HepG2 (cell line): ENCODE data around the gene RNASE8. TPM values are rescaled to one million over a fixed set of nuclear protein-coding genes. Genes with fewer than 3 reads are reported as not detected.

Experiments used
- BORCS8-MEF2B ChIP-seq: sonication (generic); formaldehyde crosslinking; IDR thresholded peaks from 2 replicates; pipeline ENCODE4 v1.8.0; 2022; ENCODE audit warnings: mild to moderate bottlenecking, missing genetic modification reagents
- CBX5 ChIP-seq: sonication (generic); formaldehyde crosslinking; IDR thresholded peaks from 2 replicates; pipeline ENCODE4 v1.4.0; 2020; ENCODE audit warnings: missing genetic modification reagents, borderline replicate concordance
- CHD4 ChIP-seq: fragments of 200-600 bp; sonication (generic); IDR thresholded peaks from 2 replicates; pipeline ENCODE4 v1.7.0; 2017; ENCODE audit warnings: mild to moderate bottlenecking, low read length, borderline replicate concordance
- HNF4G ChIP-seq, 2 experiments: sonication (generic) in 1 of 2; formaldehyde crosslinking in 1 of 2; IDR thresholded peaks; 2 replicates each; pipeline versions ENCODE4 v1.4.0 to v1.6.1; 2011 to 2020; ENCODE audit warnings: borderline replicate concordance in 2 of 2, low read depth in 2 of 2, mild to moderate bottlenecking in 2 of 2, low read length in 1 of 2, missing genetic modification reagents in 1 of 2, moderate library complexity in 1 of 2
- NFKBIZ ChIP-seq: IDR thresholded peaks from 2 replicates; pipeline ENCODE4 v1.6.1; 2018; ENCODE audit warnings: missing genetic modification reagents, missing compliant biosample characterization
- REST ChIP-seq, 2 experiments: IDR thresholded peaks; 2 replicates each; pipeline ENCODE4 v1.6.1; 2011 to 2012; ENCODE audit warnings: low read length in 2 of 2, borderline replicate concordance in 1 of 2, low read depth in 1 of 2, mild to moderate bottlenecking in 1 of 2, moderate library complexity in 1 of 2
- ZKSCAN1 ChIP-seq: fragments of 150-350 bp; IDR thresholded peaks from 2 replicates; pipeline ENCODE4 v1.6.1; 2014; ENCODE audit warnings: low read length
- ZNF160 ChIP-seq: sonication (generic); formaldehyde crosslinking; IDR thresholded peaks from 2 replicates; pipeline ENCODE4 v1.8.0; 2022; ENCODE audit warnings: mild to moderate bottlenecking, inconsistent platforms, missing genetic modification reagents
- ZNF329 ChIP-seq: sonication (generic); formaldehyde crosslinking; IDR thresholded peaks from 2 replicates; pipeline ENCODE4 v1.9.0; 2021; ENCODE audit warnings: low read depth, mild to moderate bottlenecking, missing genetic modification reagents
- ZNF383 ChIP-seq: sonication (generic); formaldehyde crosslinking; IDR thresholded peaks from 2 replicates; pipeline ENCODE4 v1.4.0; 2020; ENCODE audit warnings: missing genetic modification reagents, mild to moderate bottlenecking, borderline replicate concordance
- ZNF549 ChIP-seq: sonication (generic); formaldehyde crosslinking; IDR thresholded peaks from 2 replicates; pipeline ENCODE4 v1.5.0; 2020; ENCODE audit warnings: missing genetic modification reagents
- ZNF569 ChIP-seq: sonication (generic); formaldehyde crosslinking; IDR thresholded peaks from 2 replicates; pipeline ENCODE4 v1.5.0; 2020; ENCODE audit warnings: mild to moderate bottlenecking, missing genetic modification reagents, moderate library complexity, borderline replicate concordance
- ZNF644 ChIP-seq: IDR thresholded peaks from 2 replicates; pipeline ENCODE4 v1.6.1; 2016; ENCODE audit warnings: low read depth
- ZNF720 ChIP-seq: sonication (generic); formaldehyde crosslinking; IDR thresholded peaks from 2 replicates; pipeline ENCODE4 v1.4.0; 2020; ENCODE audit warnings: missing genetic modification reagents
- ZNF768 ChIP-seq: sonication (generic); formaldehyde crosslinking; IDR thresholded peaks from 2 replicates; pipeline ENCODE4 v1.4.0; 2020; ENCODE audit warnings: missing genetic modification reagents
- ZSCAN25 ChIP-seq: sonication (generic); formaldehyde crosslinking; IDR thresholded peaks from 2 replicates; pipeline ENCODE4 v1.8.0; 2022; ENCODE audit warnings: mild to moderate bottlenecking, missing genetic modification reagents
- polyA plus RNA-seq, 8 experiments: library from polyadenylated mRNA; depleted of rRNA in 3 of 8; stranded (reverse) in 7 of 8; unstranded in 1 of 8; fragments of >200 nt; fragmentation: Illumina TruSeq in 4 of 8; extraction: Trizol in 4 of 8; gene quantifications; 2 replicates each; pipeline versions ENCODE4 v1.2.1 to v1.2.3, GENCODE V29; 2011 to 2016; ENCODE audit warnings: low read depth in 4 of 8, missing spikeins in 1 of 8, mixed read lengths in 1 of 8; ENCODE audit not compliant: insufficient read depth in 1 of 8
- total RNA-seq, 5 experiments: library from RNA; depleted of rRNA; stranded (reverse); fragments of >200 nt; fragmentation: Illumina TruSeq; extraction: Trizol; gene quantifications; 2 replicates each; pipeline ENCODE4 v1.2.3, GENCODE V29; 2016; ENCODE audit warnings: low read depth in 1 of 5
- TF ChIP-seq, protein P1 (sequence below): sonication (generic); formaldehyde crosslinking; IDR thresholded peaks from 2 replicates; pipeline ENCODE4 v1.4.0; 2020; ENCODE audit warnings: mild to moderate bottlenecking, missing genetic modification reagents

RNASE8 gene
- total and polyA plus RNA-seq, 2 of the 13 experiments (the other 11 are each of a cell fraction or from before 2014, with no cell fraction given), result not detected

DNA sequence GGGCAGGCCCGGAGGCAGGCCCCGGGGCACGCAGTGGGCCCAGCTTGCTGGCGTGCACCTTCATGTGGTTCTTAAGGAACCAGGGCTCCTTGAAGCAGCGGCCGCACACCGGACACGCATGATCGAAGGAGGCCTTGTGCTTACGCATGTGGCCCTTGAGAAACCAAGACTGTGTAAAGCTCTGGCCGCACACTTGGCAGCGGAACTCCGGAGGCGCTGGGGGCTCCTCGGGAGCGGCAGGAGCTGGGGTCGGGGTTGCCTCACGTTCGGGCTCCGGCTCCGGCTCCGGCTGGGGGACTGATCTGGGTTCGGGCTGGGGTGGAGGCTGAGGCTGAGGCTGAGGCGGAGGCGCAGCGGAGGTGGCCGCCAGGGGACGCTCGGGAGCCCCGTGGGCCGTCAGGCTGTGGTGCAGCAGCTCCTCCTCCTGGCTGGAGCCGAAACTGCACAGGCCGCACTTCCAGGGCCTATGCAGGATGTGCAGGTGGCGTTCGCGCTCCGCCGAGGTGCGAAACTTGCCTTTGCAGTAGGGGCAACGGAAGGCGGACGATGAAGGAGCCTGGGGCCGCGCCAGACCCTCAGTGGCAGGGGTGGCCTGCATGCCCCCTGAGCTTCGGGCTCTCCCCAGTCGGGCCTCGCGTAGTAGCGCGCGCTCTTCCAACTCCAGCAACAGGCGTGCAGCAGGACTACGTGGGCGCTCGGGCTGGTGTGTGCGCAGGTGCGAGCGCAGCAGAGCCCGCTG is 34.8 kb downstream of the RNASE8 start (continued):
- TF ChIP-seq ZKSCAN1, result peak; percentile 54; the same call in 1 of the 2 replicates
- no peak for TF ChIP-seq ZNF644 (CRISPR knock-in tag)
- TF ChIP-seq ZNF720 (CRISPR knock-in tag), result no peak
- TF ChIP-seq CHD4, result no peak
- TF ChIP-seq ZNF329 (CRISPR knock-in tag), result 0 out of 2 replicates have a peak, but pooled peaks have one; percentile 80
- peak; percentile 92; the same call in 1 of the 2 replicates for TF ChIP-seq CBX5 (CRISPR knock-in tag)
- TF ChIP-seq ZNF160 (CRISPR knock-in tag), result peak; percentile 72; the same call in 1 of the 2 replicates
- TF ChIP-seq ZNF549, result no peak
- 0 out of 2 replicates have a peak, but pooled peaks have one; percentile 47 for TF ChIP-seq NFKBIZ (CRISPR knock-in tag)
- TF ChIP-seq ZNF768, result peak; percentile 80
- TF ChIP-seq ZSCAN25 (CRISPR knock-in tag), result peak; percentile 84; the same call in 1 of the 2 replicates
- TF ChIP-seq REST (IDR thresholded peaks at IDR 0.05; ENCODE audit: borderline replicate concordance in 1 of 2, low read depth in 1 of 2, low read length in 2 of 2), result no peak
- 0 out of 2 replicates have a peak, but pooled peaks have one; percentile 89 for TF ChIP-seq ZNF383 (CRISPR knock-in tag)
- TF ChIP-seq, protein P1, sequence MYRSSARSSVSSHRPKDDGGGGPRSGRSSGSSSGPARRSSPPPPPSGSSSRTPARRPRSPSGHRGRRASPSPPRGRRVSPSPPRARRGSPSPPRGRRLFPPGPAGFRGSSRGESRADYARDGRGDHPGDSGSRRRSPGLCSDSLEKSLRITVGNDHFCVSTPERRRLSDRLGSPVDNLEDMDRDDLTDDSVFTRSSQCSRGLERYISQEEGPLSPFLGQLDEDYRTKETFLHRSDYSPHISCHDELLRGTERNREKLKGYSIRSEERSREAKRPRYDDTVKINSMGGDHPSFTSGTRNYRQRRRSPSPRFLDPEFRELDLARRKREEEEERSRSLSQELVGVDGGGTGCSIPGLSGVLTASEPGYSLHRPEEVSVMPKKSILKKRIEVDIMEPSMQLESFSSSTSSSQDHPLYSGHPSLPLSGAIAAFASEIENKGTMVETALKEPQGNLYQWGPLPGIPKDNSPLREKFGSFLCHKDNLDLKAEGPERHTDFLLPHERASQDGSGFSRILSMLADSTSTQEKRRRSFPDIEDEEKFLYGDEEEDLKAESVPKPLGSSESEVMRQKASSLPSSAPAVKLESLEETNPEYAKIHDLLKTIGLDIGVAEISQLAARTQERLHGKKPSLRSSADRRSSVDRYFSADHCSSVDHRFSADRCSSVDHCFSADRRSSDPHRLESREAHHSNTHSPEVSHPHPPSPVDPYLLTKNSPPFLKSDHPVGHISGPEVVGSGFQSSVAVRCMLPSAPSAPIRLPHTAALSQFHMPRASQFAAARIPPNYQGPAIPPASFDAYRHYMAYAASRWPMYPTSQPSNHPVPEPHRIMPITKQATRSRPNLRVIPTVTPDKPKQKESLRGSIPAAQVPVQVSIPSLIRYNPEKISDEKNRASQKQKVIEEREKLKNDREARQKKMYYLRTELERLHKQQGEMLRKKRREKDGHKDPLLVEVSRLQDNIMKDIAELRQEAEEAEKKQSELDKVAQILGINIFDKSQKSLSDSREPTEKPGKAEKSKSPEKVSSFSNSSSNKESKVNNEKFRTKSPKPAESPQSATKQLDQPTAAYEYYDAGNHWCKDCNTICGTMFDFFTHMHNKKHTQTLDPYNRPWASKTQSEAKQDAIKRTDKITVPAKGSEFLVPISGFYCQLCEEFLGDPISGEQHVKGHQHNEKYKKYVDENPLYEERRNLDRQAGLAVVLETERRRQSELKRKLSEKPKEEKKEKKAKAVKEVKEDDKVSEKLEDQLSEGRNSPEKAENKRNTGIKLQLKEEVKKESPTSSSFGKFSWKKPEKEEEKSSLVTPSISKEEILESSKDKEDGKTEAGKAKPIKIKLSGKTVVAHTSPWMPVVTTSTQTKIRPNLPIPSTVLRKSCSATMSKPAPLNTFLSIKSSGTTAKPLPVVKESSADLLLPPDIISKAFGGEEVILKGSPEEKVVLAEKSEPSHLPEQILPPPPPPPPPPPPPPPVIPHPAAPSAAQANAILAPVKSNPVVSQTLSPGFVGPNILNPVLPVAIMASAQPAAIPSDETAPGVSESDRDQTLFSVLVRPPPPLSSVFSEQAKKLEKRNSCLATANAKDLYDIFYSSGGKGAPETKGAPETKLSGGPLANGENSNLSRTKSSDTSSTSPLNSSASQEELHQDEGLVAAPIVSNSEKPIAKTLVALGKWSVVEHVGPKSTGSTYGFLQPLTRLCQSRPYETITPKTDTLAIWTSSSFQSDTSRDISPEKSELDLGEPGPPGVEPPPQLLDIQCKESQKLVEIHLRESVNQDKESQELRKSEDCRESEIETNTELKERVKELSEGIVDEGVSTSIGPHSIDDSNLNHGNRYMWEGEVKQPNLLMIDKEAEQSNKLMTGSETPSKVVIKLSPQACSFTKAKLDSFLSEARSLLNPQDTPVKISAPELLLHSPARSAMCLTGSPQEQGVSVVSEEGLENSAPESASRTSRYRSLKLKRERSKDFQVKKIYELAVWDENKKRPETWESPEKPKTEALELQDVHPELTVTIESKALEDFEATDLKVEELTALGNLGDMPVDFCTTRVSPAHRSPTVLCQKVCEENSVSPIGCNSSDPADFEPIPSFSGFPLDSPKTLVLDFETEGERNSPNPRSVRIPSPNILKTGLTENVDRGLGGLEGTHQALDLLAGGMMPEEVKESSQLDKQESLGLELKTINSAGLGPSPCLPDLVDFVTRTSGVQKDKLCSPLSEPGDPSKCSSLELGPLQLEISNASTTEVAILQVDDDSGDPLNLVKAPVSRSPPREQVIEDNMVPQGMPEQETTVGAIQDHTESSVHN (CRISPR knock-in tag), result peak; percentile 90
- TF ChIP-seq BORCS8-MEF2B (CRISPR knock-in tag), result peak; percentile 94
- no peak for TF ChIP-seq ZNF569
- TF ChIP-seq HNF4G (IDR thresholded peaks at IDR 0.05; ENCODE audit: borderline replicate concordance, low read depth, low read length), result no peak
- TF ChIP-seq HNF4G (CRISPR knock-in tag; IDR thresholded peaks at IDR 0.05; ENCODE audit: borderline replicate concordance, low read depth), result peak; percentile 86; the same call in 1 of the 2 replicates
